GM21381 (cell line): ENCODE measurements around the gene UST.

Source experiments
- ATAC-seq: cut with Tn5 transposase; IDR thresholded peaks from one replicate; pipeline ENCODE4 v1.9.1; 2021; ENCODE audit warnings: mild to moderate bottlenecking, moderate library complexity; ENCODE audit not compliant: unreplicated experiment

Gene UST, protein sequence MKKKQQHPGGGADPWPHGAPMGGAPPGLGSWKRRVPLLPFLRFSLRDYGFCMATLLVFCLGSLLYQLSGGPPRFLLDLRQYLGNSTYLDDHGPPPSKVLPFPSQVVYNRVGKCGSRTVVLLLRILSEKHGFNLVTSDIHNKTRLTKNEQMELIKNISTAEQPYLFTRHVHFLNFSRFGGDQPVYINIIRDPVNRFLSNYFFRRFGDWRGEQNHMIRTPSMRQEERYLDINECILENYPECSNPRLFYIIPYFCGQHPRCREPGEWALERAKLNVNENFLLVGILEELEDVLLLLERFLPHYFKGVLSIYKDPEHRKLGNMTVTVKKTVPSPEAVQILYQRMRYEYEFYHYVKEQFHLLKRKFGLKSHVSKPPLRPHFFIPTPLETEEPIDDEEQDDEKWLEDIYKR

DNA sequence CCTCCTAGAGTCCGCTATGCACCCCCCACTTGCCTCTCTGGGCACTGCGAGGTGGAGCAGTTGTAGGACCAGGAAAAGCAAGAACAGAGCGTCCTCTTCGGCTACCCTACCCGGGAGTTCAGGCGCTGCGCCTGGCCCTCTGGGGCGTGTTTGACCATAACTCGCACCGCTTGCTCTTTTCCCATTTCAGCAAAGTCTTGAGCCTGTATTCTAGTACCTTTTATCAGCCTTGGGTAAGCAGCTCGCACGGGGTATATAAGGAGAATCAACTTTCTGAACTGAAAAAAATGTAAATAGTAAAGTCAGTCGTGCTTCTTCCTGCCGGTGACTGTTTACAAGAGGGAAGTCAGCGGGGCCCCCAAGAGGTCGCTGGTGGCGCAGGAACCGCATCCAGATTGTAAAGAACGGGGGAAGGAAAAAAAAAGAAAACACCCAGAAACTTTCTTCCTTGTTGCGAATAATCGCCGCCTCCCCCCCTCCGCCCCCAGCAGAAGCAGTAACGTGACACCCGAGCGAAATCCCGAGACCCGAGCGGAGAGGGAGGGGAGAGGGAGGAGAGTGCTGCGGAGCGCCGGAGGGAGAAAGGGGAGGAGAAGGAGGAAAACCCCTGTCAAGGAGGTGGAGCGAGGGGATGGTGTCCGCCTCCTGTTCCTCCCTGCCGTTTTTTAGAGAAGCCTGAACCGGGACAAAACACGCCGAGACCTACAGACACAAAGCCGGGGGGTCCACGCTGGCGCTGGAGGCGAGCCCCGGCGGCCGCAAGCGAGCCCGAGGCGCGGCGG is at the start of gene UST:
Gene UST, plus strand, starts transcription at position 668 of the 782 bp plus-strand sequence. CDS start 401 bp downstream, outside the sequence.
- no peak for ATAC-seq

DNA sequence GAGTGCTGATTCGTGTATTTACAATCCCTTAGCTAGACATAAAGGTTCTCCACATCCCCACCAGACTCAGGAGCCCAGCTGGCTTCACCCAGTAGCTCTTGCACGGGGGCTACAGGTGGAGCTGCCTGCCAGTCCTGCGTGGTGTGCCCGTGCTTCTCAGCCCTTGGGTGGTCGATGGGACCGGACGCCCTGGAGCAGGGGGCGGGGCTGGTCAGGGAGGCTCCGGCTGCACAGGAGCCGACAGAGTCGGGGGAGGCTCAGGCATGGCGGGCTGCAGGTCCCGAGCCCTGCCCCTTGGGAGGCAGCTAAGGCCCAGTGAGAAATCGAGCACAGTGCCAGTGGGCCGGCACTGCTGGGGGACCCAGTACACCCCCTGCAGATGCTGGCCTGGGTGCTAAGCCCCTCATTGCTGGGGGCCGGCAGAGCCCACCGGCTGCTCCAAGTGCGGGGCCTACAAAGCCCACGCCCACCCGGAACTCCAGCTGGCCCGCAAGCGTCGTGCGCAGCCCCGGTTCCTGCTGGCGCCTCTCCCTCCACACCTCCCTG is 48.9 kb upstream of the UST start:
- no peak for ATAC-seq

DNA sequence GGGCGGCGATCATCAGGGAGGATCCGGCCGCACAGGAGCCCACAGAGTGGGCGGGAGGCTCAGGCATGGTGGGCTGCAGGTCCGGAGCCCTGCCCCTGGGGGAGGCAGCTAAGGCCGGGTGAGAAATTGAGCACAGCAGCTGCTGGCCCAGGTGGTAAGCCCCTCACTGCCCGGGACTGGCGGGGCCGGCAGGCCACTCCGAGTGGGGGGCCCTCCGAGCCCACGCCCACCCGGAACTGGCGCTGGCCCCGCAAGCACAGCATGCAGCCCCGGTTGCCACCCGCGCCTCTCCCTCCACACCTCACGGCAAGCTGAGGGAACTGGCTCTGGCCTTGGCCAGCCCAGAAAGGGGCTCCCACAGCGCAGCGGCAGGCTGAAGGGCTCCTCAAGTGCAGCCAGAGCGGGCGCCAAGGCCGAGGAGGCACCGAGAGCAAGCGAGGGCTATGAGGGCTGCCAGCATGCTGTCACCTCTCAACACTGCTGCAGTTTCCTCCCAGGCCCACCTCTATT is 48.1 kb upstream of the UST start:
- no peak for ATAC-seq

DNA sequence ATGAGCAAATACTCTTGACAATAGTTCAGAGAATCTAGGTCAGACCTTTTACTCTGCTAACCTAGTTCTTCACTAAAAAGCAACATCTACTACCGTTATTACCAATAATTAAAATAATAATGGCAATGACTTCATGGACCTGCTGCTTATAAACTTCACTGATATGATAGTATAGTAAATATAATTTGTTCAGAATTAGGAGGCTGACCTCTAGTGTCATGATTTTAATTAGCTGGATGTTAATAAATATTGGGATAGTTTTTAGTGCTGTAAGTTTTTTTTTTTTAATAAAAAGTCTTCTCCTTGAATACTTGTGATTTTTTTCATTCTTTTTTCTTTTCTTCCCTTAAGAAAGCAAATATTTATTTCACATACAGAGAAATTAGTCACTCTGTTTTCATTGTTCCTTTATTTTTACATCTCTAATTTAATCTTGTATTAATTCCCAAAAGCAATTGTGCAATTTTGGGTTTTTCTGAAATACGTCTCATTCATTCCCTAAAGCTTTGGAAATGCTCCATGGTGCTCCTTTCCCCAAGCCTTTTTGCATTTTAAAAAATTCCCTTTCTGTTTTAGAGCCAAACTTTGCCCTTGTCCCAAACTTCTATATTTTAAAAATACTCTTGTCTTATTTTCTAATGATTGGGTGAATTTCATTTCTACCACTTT is 46.6 kb upstream of the UST start:
- no peak for ATAC-seq

DNA sequence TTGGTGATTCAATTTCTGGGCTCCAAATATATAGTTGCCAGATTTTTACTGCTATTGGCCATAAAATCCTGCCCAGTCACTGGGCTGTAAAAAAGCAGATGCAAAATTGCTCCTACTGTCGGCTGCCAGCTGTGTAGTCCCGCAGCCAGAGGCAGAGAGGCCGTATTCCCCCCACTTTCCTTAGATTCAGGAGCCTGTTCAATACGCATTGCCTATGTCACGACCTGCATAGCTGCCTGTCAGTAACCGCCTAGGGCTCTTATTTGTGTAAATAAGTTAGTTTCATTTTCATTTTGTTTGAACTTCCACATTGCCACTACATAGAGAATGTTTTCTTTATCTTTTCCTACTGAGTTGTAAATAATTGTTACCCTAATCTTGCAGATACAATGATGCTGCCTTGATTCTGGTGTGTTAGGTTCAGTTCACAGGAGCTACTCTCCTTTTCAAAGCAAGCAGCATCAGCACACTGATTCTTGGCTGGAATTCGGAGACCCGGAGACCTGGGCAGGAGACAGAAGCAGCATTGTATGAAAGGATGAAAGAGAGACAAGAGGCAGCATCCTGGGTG is 46.0 kb upstream of the UST start:
- ATAC-seq, result peak; percentile 80

DNA sequence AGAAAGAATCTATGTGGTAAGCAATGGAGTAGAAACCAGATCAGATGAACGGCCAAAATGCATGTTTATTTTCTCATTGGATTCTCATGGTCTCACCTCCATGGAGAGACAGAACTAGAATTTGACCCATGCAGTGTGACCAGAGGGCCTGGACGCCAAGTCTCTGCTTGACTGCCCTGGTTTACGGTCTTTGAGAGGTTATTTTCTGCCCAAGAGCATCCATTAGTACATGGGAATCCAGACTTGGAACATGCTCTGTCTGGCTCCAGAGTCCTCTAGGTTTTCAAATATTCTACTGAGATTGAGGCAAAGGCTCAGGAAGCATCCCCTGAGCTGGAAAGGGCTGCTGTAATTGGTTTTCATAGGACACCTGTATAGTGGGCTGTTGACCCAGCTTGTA is 45.5 kb upstream of the UST start:
- no peak for ATAC-seq

DNA sequence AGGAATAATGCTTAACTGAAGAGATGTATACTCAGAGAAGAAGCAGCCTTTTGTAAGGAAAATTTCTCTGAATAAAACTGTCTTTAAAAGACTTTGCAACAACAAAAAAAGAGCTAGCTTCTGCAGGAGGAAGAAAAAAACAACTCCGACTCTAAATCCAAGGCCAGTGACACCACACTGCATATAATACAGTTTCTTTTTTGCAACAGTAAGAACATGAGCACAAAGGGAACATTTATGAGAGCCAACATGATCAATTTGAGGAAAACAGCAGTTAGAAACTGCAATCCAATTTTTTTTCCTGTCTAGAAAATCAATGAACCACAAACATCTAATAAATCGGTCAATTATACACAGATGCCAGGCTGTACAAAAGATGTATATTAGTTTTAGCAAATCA is 42.9 kb upstream of the UST start:
- no peak for ATAC-seq

DNA sequence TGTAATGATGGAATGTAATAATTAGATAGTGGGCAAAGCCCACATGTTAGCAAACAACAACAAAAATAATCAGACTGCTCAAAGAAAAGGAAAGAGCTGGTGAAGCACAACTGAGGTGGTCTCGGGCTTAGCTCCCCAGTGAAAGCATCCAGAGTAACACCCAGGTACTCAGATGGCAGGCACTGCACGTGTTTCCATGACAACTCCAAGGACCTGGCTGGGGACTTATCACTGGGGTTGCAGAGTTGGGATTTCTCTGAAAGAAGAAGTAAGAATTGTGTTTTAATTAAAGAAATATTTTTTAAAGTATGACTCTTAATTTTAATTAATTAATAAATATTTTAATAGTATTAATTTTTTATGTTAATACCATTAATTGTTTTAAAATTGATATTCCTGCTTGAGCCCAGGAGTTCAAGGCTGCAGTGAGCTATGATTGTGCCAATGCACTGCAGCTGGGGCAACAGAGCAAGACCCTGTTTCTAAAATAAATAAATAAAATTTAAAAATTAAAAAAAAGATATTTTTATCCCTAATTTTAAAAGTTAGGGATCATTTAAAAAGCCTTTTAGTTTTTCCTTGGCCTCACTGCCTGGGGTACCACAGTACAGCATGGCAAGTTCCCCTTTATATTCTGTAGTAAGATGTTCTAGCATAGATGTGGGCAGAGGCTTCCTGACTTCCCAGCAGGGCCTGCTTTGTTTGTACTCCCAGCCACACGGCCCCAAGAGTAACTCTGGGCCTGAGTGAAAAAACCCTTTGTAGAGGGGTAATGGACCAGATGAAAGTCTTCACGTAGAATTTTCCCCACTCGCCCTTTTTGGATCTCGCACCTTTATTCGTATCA is 42.2 kb upstream of the UST start:
- ATAC-seq, result no peak

DNA sequence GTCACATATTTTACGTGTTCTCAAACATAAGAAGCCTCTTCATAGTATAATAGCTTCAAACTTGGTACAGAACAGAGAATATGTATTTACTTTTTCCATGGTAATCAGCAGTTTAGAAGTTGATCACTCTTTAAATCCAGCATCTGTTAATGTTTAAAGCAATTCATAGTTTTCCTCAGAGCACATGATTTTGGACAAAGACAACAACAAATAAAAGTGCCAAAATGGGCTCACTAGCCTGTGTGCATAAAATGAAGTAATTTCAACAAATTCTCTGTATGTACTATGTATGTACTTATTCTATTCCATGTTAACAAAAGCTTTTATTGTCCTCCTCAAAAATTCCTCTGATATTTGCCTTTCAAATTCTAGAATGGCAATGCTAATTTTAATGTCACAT is 38.1 kb upstream of the UST start:
- no peak for ATAC-seq

DNA sequence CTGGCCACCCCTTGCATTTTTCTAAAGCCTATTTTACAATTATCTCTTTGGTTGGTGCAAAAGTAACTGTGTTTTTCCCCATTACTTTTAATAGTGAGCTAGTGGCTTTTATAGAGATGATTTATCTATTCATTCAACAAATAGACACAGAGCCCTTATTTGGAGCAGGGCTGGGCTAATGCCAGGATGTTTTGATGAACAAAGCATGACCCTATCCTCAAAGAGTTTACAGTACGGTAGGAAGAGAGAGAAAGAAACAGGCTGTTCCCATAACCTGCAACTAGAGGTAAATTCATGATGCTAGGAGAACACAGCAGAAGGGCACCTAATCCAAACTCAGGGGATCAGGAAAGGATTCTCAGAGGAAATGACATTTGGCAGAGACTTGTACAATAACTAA is 37.3 kb upstream of the UST start:
- ATAC-seq, result no peak

DNA sequence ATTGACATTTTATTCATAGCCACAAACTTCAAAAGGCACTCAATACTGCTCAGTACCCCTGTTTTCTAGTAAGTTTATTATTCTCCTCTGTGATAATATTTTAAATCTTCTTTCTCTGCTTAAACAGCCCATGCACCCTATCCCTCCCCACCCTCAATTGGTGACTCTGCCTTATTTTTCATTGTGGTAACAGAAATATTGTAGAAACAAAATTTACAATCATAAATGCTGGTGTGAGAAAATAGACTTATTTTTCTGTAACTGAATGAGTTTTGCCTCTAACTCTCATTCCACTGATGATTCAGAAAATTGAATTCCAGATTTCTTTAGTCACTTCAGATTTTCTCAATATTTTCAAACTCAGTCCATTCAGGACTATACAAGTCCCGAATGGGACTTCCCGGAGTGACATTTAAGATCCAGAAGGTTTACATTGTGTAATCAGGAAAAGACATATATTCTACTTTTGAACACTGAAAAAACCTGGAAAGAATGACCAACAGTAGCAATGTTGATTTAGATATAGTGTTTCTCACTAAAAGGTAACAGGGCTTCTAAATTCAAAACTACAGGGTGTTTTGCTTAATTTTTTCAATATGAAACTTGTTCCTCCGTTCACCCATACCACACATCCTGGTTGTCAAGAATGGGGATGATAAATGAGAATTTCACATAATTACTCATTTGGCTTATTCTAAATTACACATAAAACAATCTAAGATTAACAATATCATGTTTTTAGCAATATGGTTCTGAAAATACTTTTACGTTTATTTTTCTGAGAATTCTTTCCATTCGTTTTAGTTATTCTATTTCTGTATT is 34.8 kb upstream of the UST start:
- ATAC-seq, result no peak

DNA sequence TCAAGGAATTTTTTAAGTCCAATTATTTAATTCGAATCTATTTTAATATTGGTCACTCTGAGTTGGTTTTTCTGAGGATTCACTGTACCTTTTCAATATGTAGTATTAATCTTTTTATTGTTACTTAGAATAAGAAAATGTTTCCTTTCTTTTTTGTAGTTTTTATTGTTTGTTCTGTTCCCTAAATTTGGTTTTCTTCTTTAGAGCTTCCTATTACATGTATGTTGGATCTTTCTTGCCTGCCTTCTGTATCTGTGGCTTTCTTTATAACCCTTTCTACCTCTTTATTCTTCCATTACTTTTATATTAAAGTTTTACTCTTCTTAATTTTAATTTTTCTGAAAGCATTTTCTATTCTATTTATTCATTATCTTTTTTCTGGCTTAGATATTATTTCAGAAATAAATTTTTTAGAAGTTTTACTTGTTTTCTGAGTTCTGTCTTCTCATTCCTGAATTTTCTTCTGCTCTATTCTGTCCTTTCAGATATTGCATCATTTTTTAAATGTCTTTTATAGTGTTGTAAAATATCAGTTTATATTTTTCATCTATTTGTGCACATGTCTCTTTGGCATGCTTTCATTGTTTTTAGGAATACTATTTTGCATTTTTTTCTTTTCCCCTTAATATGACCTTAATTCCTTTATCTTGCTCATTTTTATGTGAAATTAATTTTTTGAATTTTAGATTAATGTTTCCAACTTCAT is 33.6 kb upstream of the UST start:
- no peak for ATAC-seq

DNA sequence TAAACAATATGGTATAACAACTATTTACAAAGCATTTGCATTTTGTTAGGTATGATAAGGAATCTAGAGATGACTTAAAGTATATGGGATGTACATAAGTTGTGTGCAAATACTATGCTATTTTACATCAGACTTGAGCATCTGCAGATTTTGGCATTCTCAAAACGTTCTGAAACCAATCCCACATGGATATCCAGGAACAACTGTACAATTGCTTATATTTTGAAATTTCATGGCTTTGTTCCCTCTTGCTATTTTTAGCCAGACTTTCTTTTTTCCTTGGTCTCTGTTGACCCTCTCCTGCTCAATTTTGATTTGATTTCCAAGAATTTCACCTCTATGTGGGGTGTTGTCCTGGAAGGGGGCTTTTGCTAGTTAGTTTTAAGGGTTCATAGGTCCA is 32.9 kb upstream of the UST start:
- no peak for ATAC-seq

DNA sequence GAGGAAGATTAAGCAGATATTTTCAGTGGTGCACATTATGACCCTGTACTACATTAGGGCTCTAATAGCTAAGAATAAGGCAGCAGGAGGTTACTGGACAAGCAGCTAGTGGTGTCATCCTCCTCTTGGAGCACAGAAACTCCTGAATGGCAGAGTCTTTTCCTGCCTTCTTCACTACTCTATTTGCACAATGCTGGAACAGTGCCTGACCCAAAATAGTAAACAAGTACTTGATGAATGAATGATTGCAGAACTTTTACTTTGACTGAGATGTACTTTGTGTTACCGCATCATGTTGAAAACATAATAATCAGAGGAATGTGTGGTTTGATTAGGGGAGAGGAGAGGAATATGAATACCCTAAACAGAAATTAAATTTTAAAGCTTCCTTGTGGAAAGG is 30.0 kb upstream of the UST start:
- ATAC-seq, result no peak

DNA sequence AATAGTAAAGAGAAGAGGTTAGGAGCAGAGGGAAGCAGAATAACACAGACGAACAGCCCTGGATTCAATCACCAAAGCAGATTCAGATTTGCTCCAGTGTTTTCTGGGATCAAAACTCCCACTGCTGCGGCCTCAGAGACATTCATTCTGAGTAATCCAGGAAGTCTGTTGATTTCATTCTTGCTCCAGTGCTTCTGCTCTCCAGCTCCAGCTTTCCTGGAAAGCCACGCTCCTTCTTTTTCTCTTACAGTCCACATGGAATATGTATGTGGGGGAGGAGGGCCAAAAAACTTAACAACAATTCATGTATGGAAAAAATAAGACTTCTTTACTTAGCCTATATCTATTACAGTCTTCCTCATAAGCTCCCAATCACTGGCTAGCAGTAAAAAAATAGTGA is 26.4 kb upstream of the UST start:
- ATAC-seq, result no peak

DNA sequence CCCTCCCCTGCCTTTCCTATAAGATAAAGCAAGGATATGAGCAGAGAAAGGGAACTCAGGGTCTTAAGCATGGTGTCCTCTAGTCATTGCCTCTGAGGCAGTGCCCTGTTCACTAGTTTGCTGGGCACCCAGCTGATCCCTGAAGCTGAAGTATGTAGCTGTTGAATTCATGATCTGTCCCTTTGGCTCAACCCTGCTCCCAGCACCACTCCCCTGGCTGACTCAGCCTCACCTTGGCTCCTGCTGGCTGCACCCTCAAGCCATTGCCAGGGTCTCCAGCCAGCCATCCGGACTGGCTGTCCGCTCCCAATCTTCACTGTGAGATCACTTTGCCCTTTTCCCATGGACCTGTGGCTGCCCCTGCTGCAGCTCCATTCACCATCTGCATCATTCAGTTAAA is 25.9 kb upstream of the UST start:
- ATAC-seq, result no peak

DNA sequence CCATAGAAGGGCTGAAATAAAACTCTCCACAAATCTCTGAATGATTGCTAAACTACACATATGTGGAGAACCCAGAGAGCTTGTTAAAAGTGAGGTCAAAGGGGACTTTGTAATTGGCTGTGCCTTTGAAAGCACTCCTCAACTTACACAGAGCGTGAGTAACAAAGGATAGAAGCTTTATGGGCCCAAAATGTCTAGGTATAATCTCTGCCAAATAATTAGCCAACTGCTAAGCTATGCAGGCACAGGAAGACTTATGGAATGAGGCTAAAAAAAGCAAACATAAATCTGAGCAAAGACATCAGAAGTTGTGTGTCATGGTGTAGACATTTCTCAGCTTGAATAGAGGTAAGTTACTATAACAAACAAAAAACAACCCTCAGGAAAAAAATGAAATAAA is 23.3 kb upstream of the UST start:
- no peak for ATAC-seq

DNA sequence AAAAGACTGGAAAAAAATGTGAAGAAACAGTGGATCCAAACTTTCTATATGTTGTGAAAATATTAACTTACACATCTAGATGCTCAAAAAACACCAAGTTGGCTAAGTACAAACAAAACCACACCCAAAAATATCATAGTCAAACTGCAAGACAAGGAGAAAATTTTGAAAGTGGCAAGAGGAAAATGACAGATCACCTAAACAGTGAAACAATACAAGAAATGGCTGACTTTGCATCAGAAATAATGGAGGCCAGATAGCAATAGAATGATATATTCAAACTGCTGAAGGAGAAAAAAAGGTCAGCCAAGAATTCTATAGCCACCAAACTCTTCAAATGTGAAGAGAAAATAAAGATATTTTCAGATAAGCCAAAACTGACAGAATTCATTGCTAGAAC is 22.4 kb upstream of the UST start:
- ATAC-seq, result no peak

DNA sequence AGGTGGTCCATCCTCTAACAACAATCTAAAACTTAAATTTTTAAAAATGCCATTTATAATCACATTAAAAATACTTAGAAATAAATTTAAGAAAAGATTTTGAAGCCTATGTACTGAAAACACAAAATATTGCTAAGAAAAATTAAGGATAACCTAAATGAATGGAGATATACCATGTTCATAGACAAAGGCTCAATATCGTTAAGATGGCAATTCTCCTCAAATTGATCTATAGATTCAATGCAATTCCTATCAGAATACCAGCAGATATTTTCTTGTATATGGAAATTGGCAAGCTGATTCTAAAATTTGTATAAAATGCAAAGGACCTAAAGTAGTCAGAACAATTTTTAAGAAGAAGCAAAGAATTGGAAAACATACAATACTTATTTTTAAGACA is 19.7 kb upstream of the UST start:
- no peak for ATAC-seq
